ENCODE results near the gene GCLC. TPM values are rescaled to one million over a fixed set of nuclear protein-coding genes. Genes with fewer than 3 reads are reported as not detected.

The GCLC gene
- total and polyA plus RNA-seq, 9 of the 15 experiments (the other 6 are each of a cell fraction or from before 2014, with no cell fraction given), result 3.9 to 20.0 (median 9.4) TPM

- TF ChIP-seq SIN3A (IDR thresholded peaks at IDR 0.05; ENCODE audit: borderline replicate concordance in 2 of 2, control insufficient read depth in 1 of 2, low read depth in 2 of 2, low read length in 2 of 2) (no peak), SMAD4 (CRISPR knock-in tag; conservative IDR thresholded peaks at IDR 0.05) (0 out of 2 replicates have a peak, but pooled peaks have one; percentile 28), SLC30A9 (CRISPR knock-in tag; IDR thresholded peaks at IDR 0.05) (no peak), ZNF639 (CRISPR knock-in tag; conservative IDR thresholded peaks at IDR 0.05 in 1 of 2, IDR thresholded peaks at IDR 0.05 in 1 of 2) (peak in 1 of 2 experiments; percentile 59; a peak in 1 of 4 replicates), HMBOX1 (IDR thresholded peaks at IDR 0.05) (peak; percentile 58; the same call in 1 of the 2 replicates), MEF2A (IDR thresholded peaks at IDR 0.05; ENCODE audit: control insufficient read depth, low read depth, low read length) (0 out of 2 replicates have a peak, but pooled peaks have one; percentile 18), CBFA2T2 (conservative IDR thresholded peaks at IDR 0.05) (peak; percentile 69), GABPA (tag; conservative IDR thresholded peaks at IDR 0.05; ENCODE audit: low read depth) (peak; percentile 55; the same call in 1 of the 2 replicates), ATF7 (IDR thresholded peaks at IDR 0.05) (0 out of 2 replicates have a peak, but pooled peaks have one; percentile 30), RHOXF2B (CRISPR knock-in tag; conservative IDR thresholded peaks at IDR 0.05) (no peak), ELF1 (tag; IDR thresholded peaks at IDR 0.05) (peak; percentile 35; the same call in 1 of the 2 replicates), KDM1A (IDR thresholded peaks at IDR 0.05) (peak; percentile 76 to 81), FOXM1 (IDR thresholded peaks at IDR 0.05; ENCODE audit: low read depth) (peak; percentile 40; the same call in 1 of the 2 replicates), FOXM1 (CRISPR knock-in tag; IDR thresholded peaks at IDR 0.05; ENCODE audit: low read depth) (no peak), MNT (conservative IDR thresholded peaks at IDR 0.05) (0 out of 4 replicates have a peak, but pooled peaks of 1 of the 2 experiments have one; percentile 48), ZNF740 (CRISPR knock-in tag; IDR thresholded peaks at IDR 0.05) (no peak), ZNF740 (tag; IDR thresholded peaks at IDR 0.05) (no peak), NFE2 (IDR thresholded peaks at IDR 0.05; ENCODE audit: low read depth) (peak; percentile 51; the same call in 1 of the 2 replicates), TCF3 (CRISPR knock-in tag; IDR thresholded peaks at IDR 0.05) (peak; percentile 71), TEAD4 (IDR thresholded peaks at IDR 0.05; ENCODE audit: low read length) (peak; percentile 78), TEAD4 (CRISPR knock-in tag; IDR thresholded peaks at IDR 0.05; ENCODE audit: borderline replicate concordance) (no peak)
These were observed 61.2 kb downstream of the GCLC start (continued) for GRCh38 chr6:53483423-53484353.

Measured in K562 (cell line).